Effector memory CD4-positive, alpha-beta T cell (primary cell): Measurements from ENCODE around the gene ATAD3A.

Experiments used
- DNase-seq, 3 donors: peaks; one replicate each; pipeline ENCODE4 v3.0.0-alpha.2; 2020
- H3K27ac ChIP-seq: 2 replicates; pipeline ENCODE4 v1.7.0; 2013; ENCODE audit warnings: mild to moderate bottlenecking, low read length, moderate library complexity; ENCODE audit not compliant: insufficient read depth, poor library complexity, severe bottlenecking
- H3K27me3 ChIP-seq: replicated peaks from 2 replicates; pipeline ENCODE4 v1.7.0; 2013; ENCODE audit warnings: mild to moderate bottlenecking, low read length; ENCODE audit not compliant: insufficient read depth, control insufficient read depth, poor library complexity, severe bottlenecking
- H3K36me3 ChIP-seq: 2 replicates; pipeline ENCODE4 v1.7.0; 2013; ENCODE audit warnings: mild to moderate bottlenecking, low read length, moderate library complexity; ENCODE audit not compliant: control insufficient read depth, insufficient read depth
- H3K4me1 ChIP-seq: 2 replicates; pipeline ENCODE4 v1.7.0; 2013; ENCODE audit warnings: low read length, mild to moderate bottlenecking; ENCODE audit not compliant: control insufficient read depth, insufficient read depth, poor library complexity, severe bottlenecking
- H3K4me3 ChIP-seq: 2 replicates; pipeline ENCODE4 v1.7.0; 2013; ENCODE audit warnings: low read length, low read depth, mild to moderate bottlenecking; ENCODE audit not compliant: insufficient read depth, poor library complexity, severe bottlenecking
- H3K9me3 ChIP-seq: 2 replicates; pipeline ENCODE4 v1.7.0; 2013; ENCODE audit warnings: mild to moderate bottlenecking, low read length, moderate library complexity; ENCODE audit not compliant: control insufficient read depth

The ATAD3A gene

GRCh38 chr1:1582585-1583346, 70.8 kb downstream of the ATAD3A start:
- no peaks in the 10 kb centered on the region for H3K27me3 ChIP-seq

GRCh38 chr1:1583347-1584010, 71.5 kb downstream of the ATAD3A start:
- DNase-seq, result no peak
- Histone ChIP-seq H3K27me3 (no peaks in the 10 kb centered on the region), H3K27ac (no peak overlapping the region)

More at GRCh38 chr1:1582585-1583346, 70.8 kb downstream of the ATAD3A start:
- DNase-seq, result no peak
- Histone ChIP-seq H3K4me1 (no peaks in the 10 kb centered on the region), H3K9me3 (no peaks in the 10 kb centered on the region), H3K27ac (no peak overlapping the region), H3K4me3 (no peak overlapping the region), H3K36me3 (no peaks in the 10 kb centered on the region)

More at GRCh38 chr1:1583347-1584010, 71.5 kb downstream of the ATAD3A start:
- Histone ChIP-seq H3K4me1 (no peaks in the 10 kb centered on the region), H3K36me3 (no peaks in the 10 kb centered on the region), H3K4me3 (no peak overlapping the region), H3K9me3 (no peaks in the 10 kb centered on the region)
